PC-9 (cell line): ENCODE measurements around the gene EWSR1. TPM values are rescaled to one million over a fixed set of nuclear protein-coding genes. Genes with fewer than 3 reads are reported as not detected.

Experiments
- BruUV-seq: library from RNA; stranded (reverse); fragments of 400-500 nt; replicated peaks from 2 replicates; lab custom pipeline; 2021; lab: Mats Ljungman, UMichigan
- CTCF ChIA-PET: fragments of 300-600 bp; sonication (Branson Sonifier 250); formaldehyde crosslinking; loops from one replicate; lab custom pipeline; 2022; ENCODE audit warnings: antibody characterized with exemption; lab: Charles Lee
- POLR2A ChIA-PET: fragments of 300-600 bp; sonication (Branson Sonifier 250); formaldehyde crosslinking; loops from one replicate; lab custom pipeline; 2022; ENCODE audit warnings: antibody characterized with exemption; ENCODE audit not compliant: unreplicated experiment; lab: Charles Lee
- DNase-seq, 2 experiments: peaks; one replicate each; pipeline versions ENCODE4 v3.0.0 to v3.0.0-alpha.2; 2015 to 2022; ENCODE audit warnings: mixed read lengths in 1 of 2
- H2AFZ ChIP-seq: fragments of 200-600 bp; sonication (generic); 2 replicates; pipeline ENCODE4 v1.8.1; 2017; ENCODE audit warnings: antibody characterized with exemption
- H3F3A ChIP-seq: fragments of 200-600 bp; sonication (generic); 2 replicates; pipeline ENCODE4 v1.8.1; 2017; ENCODE audit warnings: antibody characterized with exemption, mild to moderate bottlenecking, low read depth; ENCODE audit not compliant: insufficient read depth
- H3K27ac ChIP-seq: fragments of 200-600 bp; sonication (generic); 2 replicates; pipeline ENCODE4 v1.6.1; 2016; ENCODE audit warnings: mixed run types
- H3K27me3 ChIP-seq: fragments of 200-600 bp; sonication (generic); 2 replicates; pipeline ENCODE4 v1.6.1; 2016; ENCODE audit warnings: low read depth, mixed run types; ENCODE audit not compliant: insufficient read depth
- H3K36me3 ChIP-seq: fragments of 200-600 bp; sonication (generic); 2 replicates; pipeline ENCODE4 v1.6.1; 2016; ENCODE audit warnings: low read depth, mixed run types
- H3K4me1 ChIP-seq: fragments of 200-600 bp; sonication (generic); replicated peaks from 2 replicates; pipeline ENCODE4 v1.6.1; 2016; ENCODE audit warnings: mixed run types; ENCODE audit not compliant: insufficient read depth
- H3K4me2 ChIP-seq: fragments of 200-600 bp; sonication (generic); 2 replicates; pipeline ENCODE4 v1.6.1; 2017; ENCODE audit warnings: mixed run types
- H3K4me3 ChIP-seq: fragments of 200-600 bp; sonication (generic); 2 replicates; pipeline ENCODE4 v1.6.1; 2016; ENCODE audit warnings: mixed run types
- H3K79me2 ChIP-seq: fragments of 200-600 bp; sonication (generic); 2 replicates; pipeline ENCODE4 v1.6.1; 2017; ENCODE audit warnings: low read depth, mixed run types
- H3K9me2 ChIP-seq: fragments of 200-600 bp; sonication (generic); 2 replicates; pipeline ENCODE4 v1.8.1; 2017; ENCODE audit warnings: mild to moderate bottlenecking; ENCODE audit not compliant: insufficient read depth
- H3K9me3 ChIP-seq: fragments of 200-600 bp; sonication (generic); 2 replicates; pipeline ENCODE4 v1.8.1; 2016; ENCODE audit warnings: low read depth; ENCODE audit not compliant: insufficient read depth
- H4K20me1 ChIP-seq: fragments of 200-600 bp; sonication (generic); 2 replicates; pipeline ENCODE4 v1.8.1; 2017; ENCODE audit not compliant: insufficient read depth
- EZH2 ChIP-seq: fragments of 200-600 bp; sonication (generic); IDR thresholded peaks from 2 replicates; pipeline ENCODE4 v1.8.0; 2017; ENCODE audit warnings: antibody characterized with exemption, low read depth
- intact Hi-C: fragments of 100-400 bp; cut with micrococcal nuclease; formaldehyde crosslinking; loops from one replicate; pipeline ENCODE4 v1.10.0; 2022; ENCODE audit not compliant: unreplicated experiment
- total RNA-seq: library from RNA; stranded (reverse); gene quantifications from 2 replicates; pipeline ENCODE4 v1.2.3, GENCODE V29; 2021
- TF ChIP-seq, protein P1 (sequence below): fragments of 200-600 bp; sonication (generic); conservative IDR thresholded peaks from 2 replicates; pipeline ENCODE4 v1.6.1; 2017; ENCODE audit warnings: mixed run types, antibody characterized with exemption, mild to moderate bottlenecking, moderate library complexity

EWSR1 gene
- total RNA-seq, 1 experiment from 2014 or later, result 200 TPM

DNA sequence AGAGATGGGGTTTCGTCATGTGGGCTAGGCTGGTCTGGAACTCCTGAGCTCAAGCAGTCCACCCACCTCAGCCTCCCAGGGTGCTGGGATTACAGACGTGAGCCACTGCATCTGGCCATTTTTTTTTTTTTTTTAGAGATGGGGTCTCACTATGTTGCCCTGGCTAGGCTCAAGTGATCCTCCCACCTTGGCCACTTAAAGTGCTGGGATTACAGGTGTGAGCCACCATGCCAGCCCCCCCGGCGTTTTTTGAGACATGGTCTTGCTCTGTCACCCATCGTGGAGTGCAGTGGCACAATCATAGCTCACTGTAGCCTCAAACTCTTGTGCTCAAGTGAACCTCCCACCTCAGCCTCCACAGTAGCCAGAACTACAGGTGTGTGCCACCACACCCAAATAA lies 16.8 kb upstream of the EWSR1 start:
- no peaks in the 10 kb centered on the region for H3K9me2 ChIP-seq
- intact Hi-C loops, result no loop called here
- POLR2A ChIA-PET, result no interaction called here
- TF ChIP-seq EZH2, result no peak
- TF ChIP-seq, protein P1, sequence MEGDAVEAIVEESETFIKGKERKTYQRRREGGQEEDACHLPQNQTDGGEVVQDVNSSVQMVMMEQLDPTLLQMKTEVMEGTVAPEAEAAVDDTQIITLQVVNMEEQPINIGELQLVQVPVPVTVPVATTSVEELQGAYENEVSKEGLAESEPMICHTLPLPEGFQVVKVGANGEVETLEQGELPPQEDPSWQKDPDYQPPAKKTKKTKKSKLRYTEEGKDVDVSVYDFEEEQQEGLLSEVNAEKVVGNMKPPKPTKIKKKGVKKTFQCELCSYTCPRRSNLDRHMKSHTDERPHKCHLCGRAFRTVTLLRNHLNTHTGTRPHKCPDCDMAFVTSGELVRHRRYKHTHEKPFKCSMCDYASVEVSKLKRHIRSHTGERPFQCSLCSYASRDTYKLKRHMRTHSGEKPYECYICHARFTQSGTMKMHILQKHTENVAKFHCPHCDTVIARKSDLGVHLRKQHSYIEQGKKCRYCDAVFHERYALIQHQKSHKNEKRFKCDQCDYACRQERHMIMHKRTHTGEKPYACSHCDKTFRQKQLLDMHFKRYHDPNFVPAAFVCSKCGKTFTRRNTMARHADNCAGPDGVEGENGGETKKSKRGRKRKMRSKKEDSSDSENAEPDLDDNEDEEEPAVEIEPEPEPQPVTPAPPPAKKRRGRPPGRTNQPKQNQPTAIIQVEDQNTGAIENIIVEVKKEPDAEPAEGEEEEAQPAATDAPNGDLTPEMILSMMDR, result no peak
- BruUV-seq, result no TSS peak
- H3K4me3 ChIP-seq, result no peak overlapping the region
- H2AFZ ChIP-seq, result no peak overlapping the region
- H3K36me3 ChIP-seq, result no peaks in the 10 kb centered on the region
- H3K79me2 ChIP-seq, result no peaks in the 10 kb centered on the region
- CTCF ChIA-PET, result no interaction called here
- H3F3A ChIP-seq, result no peaks in the 10 kb centered on the region
- no peaks in the 10 kb centered on the region for H3K9me3 ChIP-seq
- H3K4me2 ChIP-seq, result no peak overlapping the region
- H4K20me1 ChIP-seq, result no peaks in the 10 kb centered on the region
- H3K4me1 ChIP-seq, result no peaks in the 10 kb centered on the region
- no peaks in the 10 kb centered on the region for H3K27me3 ChIP-seq
- no peak for DNase-seq
- no peak overlapping the region for H3K27ac ChIP-seq

DNA sequence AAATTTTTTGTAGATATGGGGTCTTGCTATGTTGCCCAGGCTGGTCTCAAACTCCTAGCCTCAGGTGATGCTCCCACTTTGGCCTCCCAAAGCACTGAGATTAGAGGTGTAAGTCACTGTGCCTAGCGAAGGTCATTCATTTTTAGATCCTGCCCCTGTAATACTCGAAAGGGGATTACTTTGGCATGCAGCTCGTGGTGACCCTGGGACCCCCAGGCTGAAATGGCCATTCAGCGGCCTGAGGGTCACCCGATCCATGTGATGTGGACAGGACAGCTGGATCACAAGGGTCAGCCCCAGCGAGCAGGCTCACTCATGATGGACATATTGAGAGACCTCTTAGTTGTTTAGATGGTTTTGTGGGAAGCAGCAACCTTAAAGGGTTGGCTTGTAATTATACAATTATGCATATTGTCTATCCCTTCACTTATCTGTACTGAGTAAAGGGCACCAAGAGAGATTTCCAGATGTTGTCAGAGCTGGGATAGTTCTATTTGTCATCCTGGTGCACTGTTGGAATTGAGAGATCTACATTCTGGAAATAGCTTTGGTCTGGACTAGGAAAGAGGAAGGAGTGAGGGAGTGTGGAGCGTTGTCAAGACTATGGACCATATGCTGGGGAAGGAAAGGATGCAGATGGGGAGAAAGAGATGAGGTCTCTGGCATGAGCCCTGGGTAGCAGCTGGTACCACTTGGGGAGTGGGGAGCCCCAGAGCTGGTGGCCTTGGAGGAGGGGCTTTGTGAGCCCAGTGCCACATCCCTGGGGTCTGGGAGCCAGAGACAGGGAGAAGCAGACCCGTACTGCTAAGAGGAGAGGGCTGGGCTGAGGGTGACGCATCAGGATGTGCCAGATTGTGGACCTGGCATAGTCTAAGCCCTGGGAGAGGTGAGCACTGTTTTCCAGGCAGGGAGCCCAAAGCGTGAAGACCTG lies 15.8 kb upstream of the EWSR1 start:
- CTCF ChIA-PET, result no interaction called here
- BruUV-seq, result no TSS peak

DNA sequence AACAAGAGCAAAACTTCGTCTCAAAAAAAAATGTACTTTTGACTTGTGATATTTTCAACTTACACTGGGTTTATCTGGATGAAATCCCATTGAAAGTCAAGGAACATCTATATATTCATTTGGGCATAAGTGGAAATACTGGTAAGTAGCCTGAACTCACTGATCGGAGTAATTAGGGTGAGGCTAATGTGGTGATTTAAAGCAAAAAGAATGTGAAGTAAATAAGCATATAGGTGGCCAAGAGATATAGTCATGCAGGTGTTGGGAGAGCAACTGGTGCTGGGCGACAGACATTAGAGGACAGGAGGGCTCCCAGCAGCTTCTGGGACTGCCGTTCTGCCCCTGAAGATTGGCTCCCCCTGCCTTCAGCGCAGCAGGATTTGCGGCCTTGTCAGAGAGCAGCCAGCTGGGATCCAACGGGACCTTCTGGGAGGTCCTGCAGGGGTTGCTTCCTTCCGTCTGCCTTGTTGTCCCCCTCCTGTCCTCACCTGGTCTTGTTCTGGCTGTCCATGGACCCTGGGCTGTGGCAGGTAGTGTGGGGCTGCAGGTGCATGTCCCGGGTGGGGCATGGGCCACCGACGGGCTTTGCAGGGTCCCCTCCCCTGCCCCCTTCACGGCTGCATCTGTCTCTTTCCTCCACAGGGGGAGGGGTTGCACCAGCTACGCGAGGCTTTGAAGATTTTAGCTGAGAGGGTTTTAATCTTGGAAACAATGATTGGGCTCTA lies 14.3 kb upstream of the EWSR1 start:
- TF ChIP-seq, protein P1, result no peak
- TF ChIP-seq EZH2, result no peak
- Histone ChIP-seq H3K9me2 (no peaks in the 10 kb centered on the region), H3K9me3 (no peaks in the 10 kb centered on the region), H3K27me3 (no peaks in the 10 kb centered on the region), H3K27ac (no peak overlapping the region), H2AFZ (no peak overlapping the region), H3K4me2 (no peak overlapping the region), H3K4me3 (no peak overlapping the region), H3K79me2 (no peaks in the 10 kb centered on the region), H3K4me1 (no peaks in the 10 kb centered on the region), H3F3A (no peaks in the 10 kb centered on the region), H4K20me1 (no peaks in the 10 kb centered on the region), H3K36me3 (no peaks in the 10 kb centered on the region)
- ChIA-PET CTCF (no interaction called here), POLR2A (no interaction called here)
- DNase-seq, result peak in 1 of 2 experiments; percentile 56
- no TSS peak for BruUV-seq
- intact Hi-C loops, result no loop called here

More for the DNA sequence above, 15.8 kb upstream of the EWSR1 start:
- no peak overlapping the region for H3K27ac ChIP-seq
- no peaks in the 10 kb centered on the region for H4K20me1 ChIP-seq
- H2AFZ ChIP-seq, result no peak overlapping the region
- no peaks in the 10 kb centered on the region for H3K27me3 ChIP-seq
- no peak overlapping the region for H3K4me3 ChIP-seq
- no peak for TF ChIP-seq EZH2
- TF ChIP-seq, protein P1, result no peak
- no peaks in the 10 kb centered on the region for H3K4me1 ChIP-seq
- no peaks in the 10 kb centered on the region for H3K79me2 ChIP-seq
- H3K9me2 ChIP-seq, result no peaks in the 10 kb centered on the region
- no peak for DNase-seq
- H3F3A ChIP-seq, result no peaks in the 10 kb centered on the region
- intact Hi-C loops, result no loop called here
- no peaks in the 10 kb centered on the region for H3K36me3 ChIP-seq
- no peak overlapping the region for H3K4me2 ChIP-seq
- POLR2A ChIA-PET, result no interaction called here
- H3K9me3 ChIP-seq, result no peaks in the 10 kb centered on the region
